SK-N-MC (cell line): ENCODE data around the gene FREM3.

Source experiments
- DNase-seq: peaks from one replicate; pipeline ENCODE4 v3.0.0-alpha.2; 2011; ENCODE audit warnings: low read depth, low spot score
- H3K27ac ChIP-seq: fragments of 200-600 bp; sonication (generic); 2 replicates; pipeline ENCODE4 v1.5.1; 2016; ENCODE audit warnings: mixed run types
- H3K36me3 ChIP-seq: fragments of 200-600 bp; sonication (generic); 2 replicates; pipeline ENCODE4 v1.6.1; 2017; ENCODE audit warnings: antibody characterized with exemption, low read length, mixed read lengths; ENCODE audit not compliant: insufficient read depth
- H3K4me3 ChIP-seq: fragments of 200-600 bp; sonication (generic); 2 replicates; pipeline ENCODE4 v1.5.1; 2016
- H3K9ac ChIP-seq: fragments of 200-600 bp; sonication (generic); 2 replicates; pipeline ENCODE4 v1.8.0; 2017; ENCODE audit warnings: mixed run types, mixed read lengths; ENCODE audit not compliant: insufficient read length
- H3K9me3 ChIP-seq: fragments of 200-600 bp; sonication (generic); 2 replicates; pipeline ENCODE4 v1.6.1; 2017; ENCODE audit warnings: low read depth, mild to moderate bottlenecking, antibody characterized with exemption, low read length, moderate library complexity, mixed read lengths
- EZH2 ChIP-seq: fragments of 200-600 bp; sonication (generic); IDR thresholded peaks from one replicate; pipeline ENCODE4 v1.6.1; 2017; ENCODE audit warnings: antibody characterized with exemption
- FOXP2 ChIP-seq: optimal IDR thresholded peaks from 2 replicates; pipeline ENCODE3; 2011; ENCODE audit warnings: mild to moderate bottlenecking, moderate library complexity; ENCODE audit not compliant: insufficient read depth; ENCODE audit errors: extremely low read length, control extremely low read depth
- POLR2AphosphoS5 ChIP-seq: IDR thresholded peaks from 2 replicates; pipeline ENCODE4 v1.6.1; 2012; ENCODE audit warnings: mild to moderate bottlenecking, low read depth, low read length, borderline replicate concordance

Gene FREM3

DNA sequence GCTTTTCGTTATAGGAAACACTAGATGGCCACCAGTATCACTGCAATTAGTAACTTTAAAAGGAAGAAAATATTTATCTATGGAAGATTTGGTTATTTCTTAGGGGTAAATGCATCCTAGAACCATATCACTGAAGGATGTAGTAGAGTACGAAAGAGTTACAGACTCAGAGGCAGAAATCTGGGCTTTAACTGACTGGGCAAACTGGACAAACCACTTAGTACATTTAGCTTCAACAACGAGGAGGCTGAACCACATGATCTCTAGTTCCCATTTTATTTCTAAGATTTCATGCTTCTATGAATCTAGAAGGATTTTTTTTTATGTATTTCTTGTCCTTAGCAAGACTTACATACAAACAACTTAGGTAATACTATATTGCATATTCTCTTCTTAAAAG, 94.0 kb downstream of the FREM3 start:
- DNase-seq, result no peak
- no peaks in the 10 kb centered on the region for H3K9me3 ChIP-seq
- no peaks in the 10 kb centered on the region for H3K36me3 ChIP-seq
- H3K27ac ChIP-seq, result no peak overlapping the region
- no peak overlapping the region for H3K4me3 ChIP-seq
- H3K9ac ChIP-seq, result no peak overlapping the region
- TF ChIP-seq EZH2 (no peak), POLR2AphosphoS5 (no peak), FOXP2 (no peak)

DNA sequence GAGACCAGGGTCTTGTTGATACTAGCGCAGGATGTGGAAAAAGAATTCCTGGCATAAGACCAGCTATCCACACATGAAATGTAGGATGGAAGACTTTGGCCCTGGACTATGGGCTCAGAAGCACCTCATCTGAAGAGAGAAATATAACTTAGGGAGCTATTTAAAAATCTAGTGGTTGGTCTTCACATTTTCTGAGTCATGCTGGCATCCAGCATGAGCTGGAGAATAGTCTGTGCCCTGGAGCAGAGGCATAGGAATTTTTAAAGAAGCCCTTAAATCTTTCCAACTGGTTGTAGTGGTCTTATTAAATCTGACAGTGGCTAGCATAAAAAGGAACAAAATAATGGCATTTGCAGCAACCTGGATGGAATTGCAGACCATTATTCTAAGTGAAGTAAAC, 100.6 kb downstream of the FREM3 start:
- no peak for TF ChIP-seq POLR2AphosphoS5
- TF ChIP-seq EZH2, result no peak
- TF ChIP-seq FOXP2, result no peak
- no peak overlapping the region for H3K4me3 ChIP-seq
- no peaks in the 10 kb centered on the region for H3K9me3 ChIP-seq
- no peak for DNase-seq
- H3K9ac ChIP-seq, result no peak overlapping the region
- H3K27ac ChIP-seq, result no peak overlapping the region
- H3K36me3 ChIP-seq, result no peaks in the 10 kb centered on the region

DNA sequence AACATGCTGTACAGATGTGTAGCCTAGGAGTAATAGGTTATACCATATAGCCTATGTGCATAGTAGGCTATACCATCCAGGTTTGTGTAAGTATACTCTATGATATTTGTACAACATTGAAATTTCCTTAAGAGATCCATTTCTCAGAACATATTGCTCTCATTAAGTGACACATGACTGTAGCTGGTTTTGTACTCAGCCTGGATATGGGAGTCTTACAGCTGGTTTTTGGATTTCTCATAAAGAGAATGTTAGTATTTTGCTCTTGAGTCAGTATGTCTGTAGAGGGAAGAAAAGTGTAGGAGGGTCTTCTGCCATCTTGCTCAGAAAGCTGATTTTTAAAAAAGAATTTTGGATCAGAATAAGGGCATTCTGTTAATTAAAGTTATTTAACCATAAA, 101.7 kb downstream of the FREM3 start:
- Histone ChIP-seq H3K36me3 (no peaks in the 10 kb centered on the region), H3K9me3 (no peaks in the 10 kb centered on the region), H3K9ac (no peak overlapping the region), H3K4me3 (no peak overlapping the region), H3K27ac (no peak overlapping the region)
- no peak for DNase-seq
- TF ChIP-seq EZH2 (no peak), FOXP2 (no peak), POLR2AphosphoS5 (no peak)

DNA sequence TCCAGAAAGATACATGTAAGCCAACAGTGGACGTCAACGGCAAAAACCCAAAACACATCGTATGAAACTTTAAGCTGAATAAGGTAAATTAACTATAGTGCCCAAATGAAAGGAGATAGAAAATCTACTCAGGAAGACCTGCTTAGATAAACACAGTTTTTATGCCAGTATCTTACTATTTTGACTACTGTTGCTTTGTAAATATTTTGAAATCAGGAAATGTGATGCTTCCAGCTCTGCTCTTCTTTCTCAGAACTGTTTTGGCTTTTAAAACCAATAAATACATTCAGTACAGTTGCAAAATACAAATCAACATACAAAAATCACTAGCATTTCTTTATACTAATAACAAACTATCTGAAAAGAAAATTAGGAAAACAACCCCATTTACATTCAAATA, 103.2 kb downstream of the FREM3 start:
- Histone ChIP-seq H3K9ac (no peak overlapping the region), H3K4me3 (no peak overlapping the region), H3K36me3 (no peaks in the 10 kb centered on the region), H3K27ac (no peak overlapping the region), H3K9me3 (no peaks in the 10 kb centered on the region)
- TF ChIP-seq FOXP2 (no peak), POLR2AphosphoS5 (no peak), EZH2 (no peak)
- DNase-seq, result no peak

DNA sequence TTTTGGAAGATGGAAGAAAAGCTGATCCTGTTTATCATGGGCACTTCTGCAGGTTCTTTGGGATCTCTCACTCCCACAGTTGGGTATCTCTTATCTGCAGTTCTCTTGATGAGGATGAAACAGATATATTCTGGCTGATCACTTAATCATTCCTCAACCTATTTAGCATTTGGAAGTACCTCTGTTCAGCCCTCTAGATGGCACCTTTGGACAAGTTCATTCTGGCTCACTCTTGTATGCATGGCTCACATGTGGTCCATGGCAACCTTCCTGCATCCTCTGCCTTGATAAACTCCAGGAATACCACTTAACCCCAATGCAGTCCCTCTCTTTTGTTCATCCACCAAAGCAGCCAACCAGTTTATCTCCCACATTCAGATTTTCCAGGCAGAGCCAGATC, 112.8 kb downstream of the FREM3 start:
- H3K4me3 ChIP-seq, result no peak overlapping the region
- no peaks in the 10 kb centered on the region for H3K9me3 ChIP-seq
- H3K36me3 ChIP-seq, result no peaks in the 10 kb centered on the region
- no peak for DNase-seq
- H3K27ac ChIP-seq, result no peak overlapping the region
- TF ChIP-seq FOXP2 (no peak), EZH2 (no peak), POLR2AphosphoS5 (no peak)
- no peak overlapping the region for H3K9ac ChIP-seq

DNA sequence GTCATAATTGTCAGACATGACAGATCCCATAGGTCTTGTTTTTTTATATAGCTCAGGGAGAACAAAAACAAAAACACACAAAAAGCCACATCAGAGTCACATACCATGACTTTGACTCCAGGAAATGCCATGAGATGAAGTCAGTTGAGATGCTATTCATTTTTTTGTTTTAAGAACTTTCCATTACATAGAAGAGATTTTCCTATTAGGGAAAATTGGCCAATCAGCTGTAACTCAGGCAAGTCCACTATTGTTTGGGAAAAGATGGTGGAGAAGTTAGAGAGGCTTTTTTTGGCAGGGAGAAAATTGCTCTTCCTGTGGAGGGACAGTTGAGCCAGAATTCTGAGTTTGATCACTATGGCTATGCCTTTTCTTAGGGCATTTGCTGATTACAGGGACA, 114.4 kb downstream of the FREM3 start:
- Histone ChIP-seq H3K9ac (no peak overlapping the region), H3K9me3 (no peaks in the 10 kb centered on the region), H3K27ac (no peak overlapping the region), H3K4me3 (no peak overlapping the region), H3K36me3 (no peaks in the 10 kb centered on the region)
- no peak for DNase-seq
- TF ChIP-seq FOXP2 (no peak), EZH2 (no peak), POLR2AphosphoS5 (no peak)

DNA sequence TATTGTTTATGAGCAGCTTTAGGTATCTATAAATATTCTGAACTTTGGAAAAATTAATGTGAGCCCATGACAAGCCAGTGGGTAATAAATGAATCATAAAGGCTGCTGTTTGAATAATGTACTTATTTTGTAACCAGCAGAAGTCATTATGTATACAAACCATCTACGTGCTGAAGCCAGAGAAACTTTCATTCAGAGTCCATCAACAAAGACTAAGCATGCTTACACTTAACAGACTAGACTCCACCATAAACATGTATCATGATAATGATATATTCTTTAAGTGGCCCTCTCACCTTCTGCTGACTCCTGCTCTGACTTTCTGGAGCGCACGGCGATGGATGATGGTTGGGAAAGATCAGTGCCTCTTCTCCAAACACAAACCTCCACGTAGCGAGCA, 114.9 kb downstream of the FREM3 start:
- TF ChIP-seq POLR2AphosphoS5 (no peak), FOXP2 (no peak), EZH2 (no peak)
- no peak overlapping the region for H3K4me3 ChIP-seq
- no peaks in the 10 kb centered on the region for H3K36me3 ChIP-seq
- no peak overlapping the region for H3K27ac ChIP-seq
- DNase-seq, result no peak
- no peak overlapping the region for H3K9ac ChIP-seq
- no peaks in the 10 kb centered on the region for H3K9me3 ChIP-seq

DNA sequence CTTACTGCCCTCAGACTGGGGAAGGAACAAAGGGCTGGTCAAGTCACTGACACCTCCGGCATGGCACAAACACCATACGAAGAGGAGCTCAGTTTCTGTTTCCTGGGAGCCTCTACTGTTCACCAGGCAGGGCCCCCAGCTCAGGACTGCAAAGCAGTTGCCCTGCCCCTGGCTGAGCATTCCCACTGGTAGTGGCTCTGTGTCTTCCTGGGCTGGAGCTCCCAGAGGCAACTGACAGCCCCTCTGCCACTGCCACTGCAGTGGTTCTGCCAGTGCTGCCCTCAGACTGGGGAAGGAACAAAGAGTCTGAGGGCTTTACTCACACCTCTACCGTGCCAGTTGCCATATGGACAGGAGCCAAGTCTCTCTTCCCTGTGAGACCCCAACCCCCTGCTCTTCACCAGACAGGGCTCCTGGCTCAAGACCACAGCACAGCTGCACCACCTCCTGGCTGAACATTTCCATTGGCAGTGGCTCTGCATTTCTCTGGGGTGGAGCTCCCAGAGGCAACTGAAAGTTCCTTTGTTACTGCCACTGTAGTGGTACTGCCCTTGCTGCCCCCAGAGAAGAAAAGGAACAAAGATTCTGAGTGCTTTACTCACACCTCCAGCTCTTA, 119.0 kb downstream of the FREM3 start:
- H3K27ac ChIP-seq, result no peak overlapping the region
- no peak for DNase-seq
- no peaks in the 10 kb centered on the region for H3K36me3 ChIP-seq
- TF ChIP-seq EZH2 (no peak), POLR2AphosphoS5 (no peak), FOXP2 (no peak)
- H3K9me3 ChIP-seq, result no peaks in the 10 kb centered on the region
- no peak overlapping the region for H3K4me3 ChIP-seq
- no peak overlapping the region for H3K9ac ChIP-seq

DNA sequence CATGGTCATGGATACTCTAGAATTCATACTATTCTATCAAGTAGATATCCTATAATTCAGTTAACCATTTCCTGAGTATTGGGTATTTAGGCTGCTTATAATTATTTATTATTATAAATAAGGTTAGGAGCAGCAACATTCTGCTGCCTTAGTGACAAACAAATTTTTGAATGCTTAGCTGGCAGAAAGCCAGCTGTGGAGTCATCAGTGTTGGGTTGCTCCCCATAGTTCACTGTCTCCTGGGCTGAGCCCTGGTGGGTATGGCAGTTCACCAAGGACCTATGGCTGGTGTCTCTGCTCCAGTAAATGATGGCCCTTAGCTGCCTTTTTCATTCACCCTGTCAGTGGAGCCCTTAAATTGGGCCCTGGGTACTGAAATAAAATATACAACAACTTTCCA, 125.1 kb downstream of the FREM3 start:
- Histone ChIP-seq H3K9me3 (no peaks in the 10 kb centered on the region), H3K36me3 (no peaks in the 10 kb centered on the region), H3K4me3 (no peak overlapping the region), H3K9ac (no peak overlapping the region), H3K27ac (no peak overlapping the region)
- TF ChIP-seq POLR2AphosphoS5 (no peak), EZH2 (no peak), FOXP2 (no peak)
- DNase-seq, result no peak

DNA sequence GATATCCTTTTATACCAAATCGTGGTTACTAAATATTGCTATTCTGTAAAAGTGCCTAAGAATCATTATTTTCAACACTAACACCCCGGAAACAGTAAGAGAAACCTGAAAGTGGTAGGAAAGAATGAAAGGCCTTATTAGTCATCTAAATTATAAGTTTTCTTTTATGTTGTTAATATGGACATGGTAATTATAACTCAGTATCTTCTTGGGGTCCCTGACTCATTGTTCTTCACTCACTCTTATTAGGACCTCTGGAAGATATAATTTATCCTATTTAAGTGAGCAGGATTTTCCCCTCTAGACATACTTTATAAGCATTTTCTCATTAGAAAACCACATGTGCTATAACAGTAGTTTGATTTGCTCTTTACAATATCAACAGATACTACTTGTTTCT, 136.0 kb downstream of the FREM3 start:
- DNase-seq, result no peak
- Histone ChIP-seq H3K9me3 (no peaks in the 10 kb centered on the region), H3K27ac (no peak overlapping the region), H3K9ac (no peak overlapping the region), H3K4me3 (no peak overlapping the region), H3K36me3 (no peaks in the 10 kb centered on the region)
- TF ChIP-seq POLR2AphosphoS5 (no peak), EZH2 (no peak)
